Neural crest cell (in vitro differentiated cells): ENCODE data around the gene C16orf46. TPM values are rescaled to one million over a fixed set of nuclear protein-coding genes. Genes with fewer than 3 reads are reported as not detected.
A peak's percentile ranks its signal among the peaks of the same experiment; 100 is the strongest.

ENCODE experiments used
- DNase-seq: peaks from one replicate; pipeline ENCODE4 v3.0.0; 2021; ENCODE audit warnings: low read depth, mixed read lengths, low spot score
- H3K27ac Mint-ChIP-seq: one replicate; pipeline ENCODE4 v1.8.0; 2021; ENCODE audit warnings: mild to moderate bottlenecking, mixed read lengths; ENCODE audit not compliant: unreplicated experiment
- H3K27me3 Mint-ChIP-seq: 2 replicates; pipeline ENCODE4 v1.8.0; 2021; ENCODE audit warnings: low read depth, mild to moderate bottlenecking, mixed read lengths
- H3K36me3 Mint-ChIP-seq: 2 replicates; pipeline ENCODE4 v1.8.0; 2021; ENCODE audit warnings: low read depth, mild to moderate bottlenecking, mixed read lengths
- H3K4me1 Mint-ChIP-seq: 2 replicates; pipeline ENCODE4 v1.8.0; 2021; ENCODE audit warnings: mixed read lengths
- H3K4me3 Mint-ChIP-seq: one replicate; pipeline ENCODE4 v1.8.0; 2021; ENCODE audit warnings: mild to moderate bottlenecking, mixed read lengths
- H3K9me3 Mint-ChIP-seq: 2 replicates; pipeline ENCODE4 v1.8.0; 2021; ENCODE audit warnings: mixed read lengths
- CTCF ChIP-seq: fragments of 200-600 bp; sonication (generic); conservative IDR thresholded peaks from 2 replicates; pipeline ENCODE4 v1.5.0; 2021; ENCODE audit warnings: antibody characterized with exemption, mild to moderate bottlenecking
- total RNA-seq: library from RNA; stranded (reverse); gene quantifications from 2 replicates; pipeline ENCODE4 v1.2.1, GENCODE V29; 2021

C16orf46 gene
- total RNA-seq, 1 donor from 2014 or later = 2.1 TPM

- peaks cover 18% of the 10 kb centered on the region for H3K36me3 Mint-ChIP-seq
- H3K27me3 Mint-ChIP-seq = no peaks in the 10 kb centered on the region
- H3K4me3 Mint-ChIP-seq = peak overlapping the region; percentile 94
- DNase-seq = peak; percentile 14
- peaks cover 3% of the 10 kb centered on the region for H3K9me3 Mint-ChIP-seq
- no peak for TF ChIP-seq CTCF
- peaks cover 33% of the 10 kb centered on the region for H3K4me1 Mint-ChIP-seq
- peak overlapping the region; percentile 53 for H3K27ac Mint-ChIP-seq
These were observed 40.9 kb downstream of the C16orf46 start for GRCh38 chr16:81035975-81036750.

- peak; percentile 99 for TF ChIP-seq CTCF
- Mint-ChIP-seq H3K27me3 (no peaks in the 10 kb centered on the region), H3K27ac (peak within 1 kb of the TSS; percentile 53), H3K9me3 (peaks cover 3% of the 10 kb centered on the region), H3K4me3 (peak within 1 kb of the TSS; percentile 94), H3K4me1 (peaks cover 28% of the 10 kb centered on the region), H3K36me3 (peaks cover 13% of the 10 kb centered on the region)
- DNase-seq = peak; percentile 82
These were observed 41.6 kb downstream of the C16orf46 start, which contains the start of gene ATMIN for GRCh38 chr16:81035398-81035974. ATMIN (plus strand) TSS chr16:81035842; CDS start chr16:81035871, 29 bp downstream.

- Mint-ChIP-seq H3K27me3 (no peaks in the 10 kb centered on the region), H3K27ac (no peak overlapping the region), H3K9me3 (peaks cover 3% of the 10 kb centered on the region), H3K36me3 (peaks cover 25% of the 10 kb centered on the region), H3K4me3 (no peak overlapping the region), H3K4me1 (no peaks in the 10 kb centered on the region)
- TF ChIP-seq CTCF = no peak
- DNase-seq = no peak
These were observed 47.0 kb downstream of the C16orf46 start for GRCh38 chr16:81029930-81030604.

- no peak for TF ChIP-seq CTCF
- DNase-seq = no peak
- H3K4me1 Mint-ChIP-seq = no peaks in the 10 kb centered on the region
- H3K27me3 Mint-ChIP-seq = no peaks in the 10 kb centered on the region
- H3K27ac Mint-ChIP-seq = no peak overlapping the region
- H3K36me3 Mint-ChIP-seq = peaks cover 23% of the 10 kb centered on the region
- no peak overlapping the region for H3K4me3 Mint-ChIP-seq
- H3K9me3 Mint-ChIP-seq = no peaks in the 10 kb centered on the region
These were observed 50.6 kb downstream of the C16orf46 start for GRCh38 chr16:81026429-81026828.

GRCh38 chr16:81018496-81018895, 58.5 kb downstream of the C16orf46 start:
- H3K9me3 Mint-ChIP-seq = no peaks in the 10 kb centered on the region
- no peak overlapping the region for H3K4me3 Mint-ChIP-seq
- H3K27me3 Mint-ChIP-seq = no peaks in the 10 kb centered on the region
- TF ChIP-seq CTCF = no peak
- peaks cover 14% of the 10 kb centered on the region for H3K36me3 Mint-ChIP-seq
- no peak for DNase-seq
- no peak overlapping the region for H3K27ac Mint-ChIP-seq
- H3K4me1 Mint-ChIP-seq = peaks cover 4% of the 10 kb centered on the region
